SK-N-SH treated with all-trans-retinoic acid at 6 μM for 48 hours (cell line): ENCODE data around the gene ST8SIA2.

Experiments
- ATAC-seq: fragments of 200-7000 bp; cut with Tn5 transposase; 3 replicates; pipeline ENCODE4 v1.9.1; 2020; ENCODE audit warnings: mild to moderate bottlenecking, moderate library complexity
- ARNTL ChIP-seq: fragments of 450-650 bp; formaldehyde crosslinking; IDR thresholded peaks from 2 replicates; pipeline ENCODE4 v1.5.0; 2020; ENCODE audit warnings: low read depth, mild to moderate bottlenecking, moderate library complexity, borderline replicate concordance
- BACH2 ChIP-seq: fragments of 250-450 bp; sonication (Bioruptor Pico); IDR thresholded peaks from 2 replicates; pipeline ENCODE4 v1.9.0; 2021; ENCODE audit warnings: mild to moderate bottlenecking, borderline replicate concordance
- CREB5 ChIP-seq: fragments of 250-450 bp; sonication (Bioruptor Pico); IDR thresholded peaks from 2 replicates; pipeline ENCODE4 v1.5.1; 2020; ENCODE audit warnings: low read depth, mild to moderate bottlenecking, moderate library complexity
- CSDC2 ChIP-seq: fragments of 250-450 bp; sonication (Bioruptor Pico); IDR thresholded peaks from 2 replicates; pipeline ENCODE4 v1.5.0; 2020; ENCODE audit warnings: mild to moderate bottlenecking, moderate library complexity
- CSRNP3 ChIP-seq: fragments of 250-450 bp; sonication (Bioruptor Pico); IDR thresholded peaks from 2 replicates; pipeline ENCODE4 v1.5.1; 2021; ENCODE audit warnings: mild to moderate bottlenecking, moderate library complexity
- ESRRG ChIP-seq: fragments of 250-450 bp; sonication (Bioruptor Pico); IDR thresholded peaks from 2 replicates; pipeline ENCODE4 v1.6.1; 2021; ENCODE audit warnings: mild to moderate bottlenecking
- OSR1 ChIP-seq: fragments of 250-450 bp; sonication (Bioruptor Pico); IDR thresholded peaks from 2 replicates; pipeline ENCODE4 v1.8.0; 2022; ENCODE audit warnings: moderate library complexity, mild to moderate bottlenecking, inconsistent platforms
- PATZ1 ChIP-seq: fragments of 250-450 bp; sonication (Bioruptor Pico); IDR thresholded peaks from 2 replicates; pipeline ENCODE4 v1.8.0; 2020; ENCODE audit warnings: mild to moderate bottlenecking, moderate library complexity, borderline replicate concordance
- POU6F1 ChIP-seq: fragments of 250-450 bp; sonication (Bioruptor Pico); IDR thresholded peaks from 2 replicates; pipeline ENCODE4 v1.8.0; 2021; ENCODE audit warnings: low read depth, mild to moderate bottlenecking, moderate library complexity, borderline replicate concordance
- RARB ChIP-seq: fragments of 250-450 bp; sonication (Bioruptor Pico); IDR thresholded peaks from 2 replicates; pipeline ENCODE4 v1.8.0; 2021; ENCODE audit warnings: mild to moderate bottlenecking, moderate library complexity
- SNAI2 ChIP-seq: fragments of 250-450 bp; sonication (Bioruptor Pico); IDR thresholded peaks from 2 replicates; pipeline ENCODE4 v1.5.0; 2020; ENCODE audit warnings: mild to moderate bottlenecking, moderate library complexity
- TCF4 ChIP-seq: fragments of 250-450 bp; sonication (Bioruptor Pico); IDR thresholded peaks from 2 replicates; pipeline ENCODE4 v1.8.0; 2021; ENCODE audit warnings: mild to moderate bottlenecking, moderate library complexity, borderline replicate concordance
- ZC3H10 ChIP-seq: fragments of 250-450 bp; sonication (Bioruptor Pico); IDR thresholded peaks from 2 replicates; pipeline ENCODE4 v1.5.1; 2021; ENCODE audit warnings: mild to moderate bottlenecking, moderate library complexity
- ZFP3 ChIP-seq: fragments of 250-450 bp; sonication (Bioruptor Pico); IDR thresholded peaks from 2 replicates; pipeline ENCODE4 v1.5.0; 2020; ENCODE audit warnings: mild to moderate bottlenecking, moderate library complexity
- ZFP30 ChIP-seq: fragments of 450-650 bp; formaldehyde crosslinking; IDR thresholded peaks from 2 replicates; pipeline ENCODE4 v1.5.0; 2022; ENCODE audit warnings: mild to moderate bottlenecking, moderate library complexity
- ZNF70 ChIP-seq: fragments of 450-650 bp; formaldehyde crosslinking; IDR thresholded peaks from 2 replicates; pipeline ENCODE4 v1.5.0; 2020; ENCODE audit warnings: mild to moderate bottlenecking, moderate library complexity

The ST8SIA2 gene

GRCh38 chr15:92462424-92463125 is 68.9 kb downstream of the ST8SIA2 start:
- TF ChIP-seq CSDC2 (CRISPR knock-in tag) = no peak
- no peak for TF ChIP-seq POU6F1
- no peak for TF ChIP-seq CSRNP3 (CRISPR knock-in tag)
- no peak for TF ChIP-seq RARB (CRISPR knock-in tag)
- no peak for TF ChIP-seq ZNF70 (CRISPR knock-in tag)
- no peak for TF ChIP-seq PATZ1 (CRISPR knock-in tag)
- no peak for TF ChIP-seq ESRRG
- no peak for TF ChIP-seq TCF4 (CRISPR knock-in tag)
- no peak for TF ChIP-seq ZFP30
- no peak for TF ChIP-seq ARNTL (CRISPR knock-in tag)
- no peak for ATAC-seq

- no peak for ATAC-seq
- TF ChIP-seq CREB5 (CRISPR knock-in tag) (no peak), PATZ1 (CRISPR knock-in tag) (no peak), ESRRG (no peak), BACH2 (CRISPR knock-in tag) (no peak), CSRNP3 (CRISPR knock-in tag) (no peak), ZC3H10 (CRISPR knock-in tag) (no peak), ZNF70 (CRISPR knock-in tag) (no peak), SNAI2 (no peak), ZFP30 (no peak), OSR1 (no peak), ZFP3 (no peak)
Observed at GRCh38 chr15:92463352-92463751, 69.7 kb downstream of the ST8SIA2 start.

GRCh38 chr15:92463826-92464225 is 70.1 kb downstream of the ST8SIA2 start:
- no peak for TF ChIP-seq POU6F1
- no peak for ATAC-seq

- ATAC-seq = no peak
Observed at GRCh38 chr15:92466834-92467233, 73.2 kb downstream of the ST8SIA2 start.

More at GRCh38 chr15:92466834-92467233, 73.2 kb downstream of the ST8SIA2 start:
- TF ChIP-seq CSDC2 (CRISPR knock-in tag) = no peak
